ENCODE results near the gene RABEP2.

DNA sequence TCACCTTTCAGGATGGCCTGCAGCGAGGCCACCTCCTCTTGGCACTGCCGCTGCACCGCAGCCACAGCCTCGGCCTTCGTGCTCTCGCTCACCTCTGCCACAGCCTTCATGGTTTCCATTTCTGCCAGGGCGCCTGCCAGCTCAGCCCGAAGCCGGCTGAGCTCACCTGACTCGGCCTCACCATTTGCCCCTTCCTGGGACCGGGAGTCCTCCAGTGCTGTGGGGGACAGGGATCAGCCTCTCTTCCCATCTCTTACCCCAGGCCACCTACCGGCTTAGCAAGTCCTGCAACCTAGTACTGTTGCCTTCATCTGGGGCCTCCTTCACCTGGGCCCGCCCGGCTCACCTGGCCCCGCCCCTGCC is 658 bp downstream of the RABEP2 start:
- TF ChIP-seq CTCF (IDR thresholded peaks at IDR 0.05) = no peak
- no peak for TF ChIP-seq EP300 (IDR thresholded peaks at IDR 0.05)

Measured in ovary (tissue), 3 donors.